Stomach (tissue), 4 donors: Measurements from ENCODE around the gene CCDC12.

Source experiments
- EP300 ChIP-seq: sonication (generic); formaldehyde crosslinking; IDR thresholded peaks from one replicate; pipeline ENCODE4 v1.6.1; 2017; ENCODE audit warnings: antibody characterized with exemption
- POLR2A ChIP-seq, 4 donors: fragments of 450-650 bp; IDR thresholded peaks; one replicate each; pipeline ENCODE4 v1.6.1; 2016; ENCODE audit warnings: antibody characterized with exemption in 4 of 4, control low read depth in 2 of 4, mild to moderate bottlenecking in 1 of 4, moderate library complexity in 1 of 4
- POLR2AphosphoS5 ChIP-seq, 3 donors: sonication (generic); formaldehyde crosslinking; IDR thresholded peaks; one replicate each; pipeline ENCODE4 v1.6.1; 2016; ENCODE audit warnings: antibody characterized with exemption in 3 of 3
- TF ChIP-seq, protein P1 (sequence below), 7 experiments: fragments of 450-650 bp in 4 of 7; fragments of 200-600 bp in 3 of 7; sonication (generic) in 3 of 7; IDR thresholded peaks; one replicate each; pipeline ENCODE4 v1.5.1; 2016 to 2019; ENCODE audit warnings: antibody characterized with exemption in 7 of 7, control low read depth in 2 of 7, mild to moderate bottlenecking in 1 of 7

DNA sequence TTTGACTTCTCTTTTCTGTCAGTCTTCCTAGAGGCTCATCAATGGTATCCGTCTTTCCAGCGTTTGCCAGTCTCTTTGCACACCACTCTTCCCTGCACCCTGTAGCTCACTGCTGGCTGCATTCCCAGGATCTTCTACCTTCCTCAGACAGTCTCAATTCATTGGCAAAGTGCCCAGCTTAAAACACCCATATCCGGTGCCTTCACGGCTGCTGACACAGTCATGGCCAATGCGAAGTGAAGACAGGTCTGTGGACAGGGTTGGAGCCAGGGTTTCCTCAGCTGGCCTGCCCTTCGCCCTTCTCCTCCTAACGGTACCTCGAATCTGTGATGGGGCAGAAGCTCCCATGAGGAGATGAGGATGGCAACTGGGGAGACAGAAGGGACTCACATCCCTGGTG lies 62.9 kb downstream of the CCDC12 start:
- TF ChIP-seq, protein P1, sequence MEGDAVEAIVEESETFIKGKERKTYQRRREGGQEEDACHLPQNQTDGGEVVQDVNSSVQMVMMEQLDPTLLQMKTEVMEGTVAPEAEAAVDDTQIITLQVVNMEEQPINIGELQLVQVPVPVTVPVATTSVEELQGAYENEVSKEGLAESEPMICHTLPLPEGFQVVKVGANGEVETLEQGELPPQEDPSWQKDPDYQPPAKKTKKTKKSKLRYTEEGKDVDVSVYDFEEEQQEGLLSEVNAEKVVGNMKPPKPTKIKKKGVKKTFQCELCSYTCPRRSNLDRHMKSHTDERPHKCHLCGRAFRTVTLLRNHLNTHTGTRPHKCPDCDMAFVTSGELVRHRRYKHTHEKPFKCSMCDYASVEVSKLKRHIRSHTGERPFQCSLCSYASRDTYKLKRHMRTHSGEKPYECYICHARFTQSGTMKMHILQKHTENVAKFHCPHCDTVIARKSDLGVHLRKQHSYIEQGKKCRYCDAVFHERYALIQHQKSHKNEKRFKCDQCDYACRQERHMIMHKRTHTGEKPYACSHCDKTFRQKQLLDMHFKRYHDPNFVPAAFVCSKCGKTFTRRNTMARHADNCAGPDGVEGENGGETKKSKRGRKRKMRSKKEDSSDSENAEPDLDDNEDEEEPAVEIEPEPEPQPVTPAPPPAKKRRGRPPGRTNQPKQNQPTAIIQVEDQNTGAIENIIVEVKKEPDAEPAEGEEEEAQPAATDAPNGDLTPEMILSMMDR (IDR thresholded peaks at IDR 0.05) = no peak
- TF ChIP-seq POLR2A (IDR thresholded peaks at IDR 0.05) (no peak), POLR2AphosphoS5 (IDR thresholded peaks at IDR 0.05) (no peak), EP300 (no peak)
